ENCODE data around the gene ZSCAN4.

GRCh38 chr19:57648331-57649003 lies 20.3 kb upstream of the ZSCAN4 start:
- no peak for TF ChIP-seq ZNF274 (IDR thresholded peaks at IDR 0.05; ENCODE audit: low read depth, low read length)
- TF ChIP-seq YY1 (IDR thresholded peaks at IDR 0.05; ENCODE audit: insufficient read depth, insufficient read length) = no peak

Data from NT2/D1 (cell line).